DMS53 treated with DMSO at 0.1 percent for 48 hours (cell line): Measurements from ENCODE around the gene CNTN6.
"Not testable (repeated sequence)": the region's sequence is repeated elsewhere in the genome, so short reads cannot be mapped to it uniquely, and the experiment has no call there.

Experiments used
- DNase-seq: peaks from one replicate; lab custom pipeline; 2025; ENCODE audit not compliant: unreplicated experiment; lab: John Stamatoyannopoulos, UW

Gene CNTN6

DNA sequence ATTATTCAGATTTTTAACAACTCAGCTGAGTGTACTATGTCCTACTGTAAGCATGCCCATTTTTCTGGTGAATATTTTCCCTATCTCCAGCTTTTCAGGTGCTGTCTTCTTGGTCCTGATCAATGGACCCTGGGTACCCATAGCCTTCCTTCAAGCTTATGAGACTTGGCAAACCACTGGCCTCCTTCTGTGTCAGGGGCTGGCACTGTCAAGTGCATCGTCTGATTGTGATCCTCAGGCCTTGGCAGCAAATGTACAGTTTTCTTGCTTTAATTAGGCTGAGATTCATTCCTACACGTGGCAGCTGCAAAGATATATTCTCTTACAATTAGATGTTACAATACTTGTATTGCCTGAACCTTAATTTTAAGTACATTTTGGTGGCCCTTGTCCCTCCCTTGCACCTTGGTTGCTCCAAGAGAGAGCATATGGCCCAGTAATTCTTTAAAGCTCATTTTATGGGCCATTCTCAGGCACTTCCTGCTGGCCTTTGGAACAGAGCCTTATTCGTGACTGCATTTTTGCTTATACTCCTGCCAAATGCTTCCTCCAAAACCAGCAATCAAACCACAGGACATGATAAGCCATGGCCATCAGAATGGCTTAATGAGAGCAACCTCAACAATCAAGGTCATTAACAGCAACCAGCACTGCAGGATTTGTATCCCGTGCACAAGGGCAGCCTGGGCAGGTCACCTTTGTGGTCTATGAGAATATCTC lies 179.9 kb downstream of the CNTN6 start:
- DNase-seq = no peak

DNA sequence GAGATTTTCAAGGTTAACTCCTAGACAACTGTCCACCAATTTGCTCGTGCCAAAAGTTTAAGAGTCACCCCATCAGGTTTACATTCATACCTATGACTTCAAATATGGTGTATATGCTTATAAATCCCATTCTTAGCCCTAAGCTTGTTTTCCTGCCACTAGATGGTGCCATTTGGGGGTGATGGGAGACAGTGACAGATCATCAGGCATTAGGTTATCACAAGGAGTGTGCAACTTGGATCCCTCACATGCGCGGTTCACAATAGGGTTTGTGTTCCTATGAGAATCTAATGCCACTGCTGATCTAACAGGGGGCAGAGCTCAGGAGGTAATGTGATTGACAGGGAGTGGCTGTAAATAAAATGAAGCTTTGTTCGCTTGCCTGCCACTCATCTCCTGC lies 182.7 kb downstream of the CNTN6 start:
- no peak for DNase-seq

GRCh38 chr3:1287815-1288214 lies 195.0 kb downstream of the CNTN6 start:
- DNase-seq = no peak

DNA sequence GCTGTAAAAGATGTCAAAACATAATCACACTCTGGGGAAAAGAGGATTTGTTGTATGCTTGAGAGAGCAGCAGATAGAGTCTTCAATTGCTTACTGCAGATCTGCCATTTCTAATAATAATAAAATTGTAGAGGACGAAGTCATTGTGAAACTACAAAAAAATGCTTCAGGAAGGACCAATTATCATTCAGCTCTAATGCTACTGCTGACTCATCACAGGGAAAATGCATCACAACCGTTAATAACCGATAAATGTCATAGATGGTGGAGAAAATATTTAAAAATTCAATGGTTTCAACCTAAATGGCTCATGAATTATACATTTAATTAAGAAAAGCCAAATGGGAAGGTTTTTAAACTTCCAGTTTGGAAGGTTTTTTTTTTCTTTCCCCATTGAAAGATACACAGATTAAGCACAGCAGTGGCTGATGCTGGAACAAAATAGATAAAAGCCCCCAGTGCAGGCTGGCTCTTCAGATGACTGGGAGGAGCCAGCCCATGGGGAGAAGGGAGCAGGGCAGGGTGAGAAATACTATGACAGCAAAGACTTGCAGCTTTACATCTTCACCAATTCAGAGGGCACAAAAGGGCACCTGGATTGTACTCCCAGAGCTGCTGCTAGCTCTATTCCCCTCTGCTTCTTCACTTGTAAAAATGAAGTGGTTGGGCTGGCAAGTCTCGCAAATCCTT lies 196.1 kb downstream of the CNTN6 start:
- DNase-seq = no peak

GRCh38 chr3:1292571-1293071 lies 199.8 kb downstream of the CNTN6 start:
- no peak for DNase-seq

DNA sequence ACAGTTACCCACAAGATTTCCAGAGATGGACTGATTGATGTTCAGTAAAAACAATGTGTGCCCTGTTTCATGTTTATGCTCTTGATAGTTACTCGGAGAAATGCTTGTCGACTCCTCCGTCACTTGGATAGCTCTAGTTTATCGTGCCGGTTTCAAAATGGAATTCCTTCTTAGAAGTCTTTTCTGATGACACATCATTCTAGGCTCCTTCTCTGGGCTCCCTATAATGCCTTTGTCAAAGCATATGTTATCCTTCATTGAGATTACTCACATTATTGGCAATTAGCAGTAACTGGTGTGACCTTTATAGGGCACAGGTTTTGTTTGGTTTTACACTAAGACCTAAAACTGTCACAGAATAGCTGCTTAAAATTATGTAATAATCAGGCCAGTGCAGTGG lies 201.8 kb downstream of the CNTN6 start:
- DNase-seq = no peak

DNA sequence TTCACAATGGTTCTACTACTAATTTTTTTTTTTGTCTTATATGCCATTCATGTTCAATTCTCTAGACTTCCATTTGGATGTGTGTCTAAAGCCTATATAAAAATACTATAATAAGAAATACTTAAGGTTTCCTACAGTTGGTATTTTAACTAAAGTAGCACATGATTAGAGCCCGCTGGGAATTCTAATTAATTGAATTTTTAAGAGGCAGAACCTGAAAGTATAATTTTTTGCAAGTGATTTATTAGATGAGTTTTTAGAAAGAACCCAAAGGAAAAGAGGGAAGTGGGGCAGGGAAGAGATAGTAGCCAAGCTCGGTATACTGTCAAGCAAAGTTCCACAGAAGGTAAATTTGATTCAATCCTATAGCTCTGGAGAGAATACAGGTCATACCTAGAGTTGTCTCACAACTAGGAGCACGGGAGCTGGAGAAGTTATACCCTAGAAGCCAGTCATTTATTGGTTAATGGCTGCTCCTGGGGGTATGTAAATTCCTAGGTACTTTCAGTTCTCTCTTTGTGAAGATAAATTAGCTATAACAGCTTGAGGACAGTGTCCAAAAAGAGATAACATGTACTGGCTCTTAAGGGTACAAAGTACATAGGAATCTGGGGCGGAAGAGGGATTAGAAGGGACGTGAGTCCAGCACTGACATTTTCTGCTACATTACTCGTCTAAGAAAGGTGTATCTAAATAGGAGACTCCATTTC lies 225.6 kb downstream of the CNTN6 start:
- no peak for DNase-seq

- no peak for DNase-seq
These were observed 233.7 kb downstream of the CNTN6 start for GRCh38 chr3:1326546-1326945.

- DNase-seq = no peak
These were observed 237.3 kb downstream of the CNTN6 start for GRCh38 chr3:1330107-1330506.

GRCh38 chr3:1346386-1346785 lies 253.6 kb downstream of the CNTN6 start:
- no peak for DNase-seq

DNA sequence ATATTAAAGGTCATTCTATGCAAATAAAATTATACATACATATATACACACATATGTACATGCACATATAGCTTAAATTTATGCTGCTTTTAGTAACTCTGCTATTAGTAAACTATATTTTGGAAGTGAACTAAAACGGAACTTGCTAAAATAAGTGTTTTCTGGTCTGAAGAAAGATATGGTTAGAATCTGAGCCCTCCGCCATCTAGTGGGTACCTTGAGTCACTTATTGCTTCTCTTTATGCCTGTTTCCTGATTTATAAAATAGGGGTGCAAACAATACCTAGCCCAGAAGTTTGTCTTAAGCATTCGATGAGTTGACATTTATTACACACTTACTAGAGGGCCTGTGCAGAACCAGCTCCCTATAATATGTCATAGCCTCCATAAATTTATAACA lies 255.7 kb downstream of the CNTN6 start:
- no peak for DNase-seq

DNA sequence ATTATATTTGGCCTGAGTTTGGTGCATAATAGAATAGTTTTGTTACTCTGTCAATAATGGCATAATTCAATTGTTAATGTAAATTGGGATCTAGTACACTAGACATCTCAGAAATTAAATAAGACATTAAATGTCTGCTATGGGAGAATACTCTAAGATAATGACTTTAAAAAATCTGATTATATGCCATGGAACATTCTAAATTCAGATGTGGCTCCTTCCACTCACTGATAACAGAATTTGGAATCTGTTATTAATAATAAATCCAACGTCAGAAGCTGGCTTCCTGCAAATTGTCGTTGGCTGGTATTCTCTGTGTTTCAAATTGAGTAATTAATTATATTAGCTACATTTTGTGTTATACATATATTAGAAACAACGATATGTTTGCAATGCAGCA lies 258.1 kb downstream of the CNTN6 start:
- DNase-seq = no peak

GRCh38 chr3:1355691-1356090 lies 262.9 kb downstream of the CNTN6 start:
- no peak for DNase-seq

GRCh38 chr3:1356101-1356500 lies 263.3 kb downstream of the CNTN6 start:
- DNase-seq = no peak

- no peak for DNase-seq
These were observed 272.7 kb downstream of the CNTN6 start for GRCh38 chr3:1365528-1365927.

GRCh38 chr3:1374471-1374870 lies 281.6 kb downstream of the CNTN6 start:
- DNase-seq = no peak

DNA sequence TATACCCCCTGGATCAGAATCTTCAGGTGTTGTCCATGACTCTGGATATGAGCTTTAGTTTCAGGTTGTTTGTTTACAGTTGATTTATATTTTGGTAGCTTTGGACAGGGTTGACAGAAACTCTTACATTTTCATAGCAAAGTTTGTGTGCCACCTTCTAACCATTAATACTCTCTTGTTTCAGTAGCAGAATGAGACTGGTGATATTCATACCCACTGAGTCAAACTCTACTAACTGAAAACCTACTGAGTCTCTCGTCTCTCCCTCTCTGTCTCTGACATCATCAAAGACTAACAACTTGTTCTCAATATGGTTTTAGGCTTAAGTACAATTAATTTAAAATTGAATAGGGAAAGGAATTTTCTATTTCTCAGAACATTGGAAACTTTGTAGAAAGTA lies 282.3 kb downstream of the CNTN6 start:
- DNase-seq = no peak

GRCh38 chr3:1380926-1381646 lies 288.3 kb downstream of the CNTN6 start:
- no peak for DNase-seq

DNA sequence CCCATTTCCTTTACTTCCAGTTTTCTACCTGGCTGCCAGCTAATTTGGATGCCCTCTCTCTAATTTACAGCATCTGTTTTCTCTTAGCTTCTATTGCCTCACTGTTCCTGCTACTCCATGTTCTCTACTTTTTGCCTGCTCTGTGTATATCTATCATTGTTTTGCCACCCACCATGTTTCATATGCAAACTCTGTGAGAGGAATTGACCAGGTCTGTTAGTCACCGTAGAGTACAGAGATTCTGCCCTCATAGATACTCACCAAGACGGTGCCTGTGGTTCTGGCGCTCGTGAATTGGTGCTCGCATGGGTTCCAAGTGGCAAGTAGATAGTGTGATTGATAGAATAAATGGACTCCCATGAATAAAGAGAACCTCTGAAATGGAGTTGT lies 288.8 kb downstream of the CNTN6 start:
- no peak for DNase-seq

DNA sequence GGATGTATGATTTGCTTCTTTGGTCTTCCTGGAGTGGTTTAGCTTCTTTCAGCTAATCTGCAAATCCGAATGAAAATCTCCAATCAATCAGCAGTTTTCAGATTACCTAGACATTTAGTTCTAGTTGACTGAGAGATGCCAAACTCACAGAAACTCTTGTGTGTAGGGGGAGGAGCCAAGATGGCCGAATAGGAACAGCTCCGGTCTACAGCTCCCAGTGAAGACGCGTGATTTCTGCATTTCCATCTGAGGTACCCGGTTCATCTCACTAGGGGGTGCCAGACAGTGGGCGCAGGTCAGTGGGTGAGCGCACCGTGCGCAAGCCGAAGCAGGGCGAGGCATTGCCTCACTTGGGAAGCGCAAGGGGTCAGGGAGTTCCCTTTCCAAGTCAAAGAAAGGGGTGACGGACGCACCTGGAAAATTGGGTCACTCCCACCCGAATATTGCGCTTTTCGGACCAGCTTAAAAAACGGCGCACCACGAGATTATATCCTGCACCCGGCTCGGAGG lies 294.6 kb downstream of the CNTN6 start:
- not testable (repeated sequence) for DNase-seq

GRCh38 chr3:1394188-1394587 lies 301.4 kb downstream of the CNTN6 start:
- no peak for DNase-seq
